B cell (primary cell): ENCODE measurements around the gene ECI1. TPM values are rescaled to one million over a fixed set of nuclear protein-coding genes. Genes with fewer than 3 reads are reported as not detected.

Experiments used
- ATAC-seq: fragments of 200-7000 bp; cut with Tn5 transposase; one replicate; pipeline ENCODE4 v1.10.0; 2021; ENCODE audit warnings: low read depth, mild to moderate bottlenecking, moderate number of reproducible peaks, moderate library complexity
- CTCF ChIA-PET: fragments of 350-600 bp; sonication (Branson Sonifier 250); formaldehyde crosslinking; loops from one replicate; lab custom pipeline; 2021; ENCODE audit warnings: antibody characterized with exemption, inconsistent platforms; lab: Charles Lee
- POLR2A ChIA-PET: fragments of 350-600 bp; sonication (Branson Sonifier 250); formaldehyde crosslinking; loops from one replicate; lab custom pipeline; 2021; ENCODE audit warnings: antibody characterized with exemption; lab: Charles Lee
- DNase-seq: peaks from one replicate; pipeline ENCODE4 v3.0.0; 2013
- H2AFZ ChIP-seq: 2 replicates; pipeline ENCODE4 v1.6.1; 2012; ENCODE audit warnings: mild to moderate bottlenecking, low read depth, low read length; ENCODE audit not compliant: insufficient read depth, poor library complexity, severe bottlenecking
- H3K27ac ChIP-seq, 2 donors: 1 replicate in 1 of 2; 2 replicates in 1 of 2; pipeline ENCODE4 v1.5.1; 2012 to 2013; ENCODE audit warnings: low read length in 2 of 2, mild to moderate bottlenecking in 2 of 2, moderate library complexity in 1 of 2
- H3K27me3 ChIP-seq, 4 experiments: fragments of 200-600 bp in 1 of 4; sonication (generic) in 1 of 4; replicated peaks in 1 of 4; 1 replicate in 2 of 4; 2 replicates in 2 of 4; pipeline versions ENCODE4 v1.6.1 to v1.7.0; 2013 to 2016; ENCODE audit warnings: low read length in 3 of 4, mild to moderate bottlenecking in 2 of 4, mixed read lengths in 1 of 4, moderate library complexity in 1 of 4; ENCODE audit not compliant: insufficient read depth in 4 of 4, control insufficient read depth in 3 of 4; ENCODE audit errors: control extremely low read depth in 1 of 4
- H3K36me3 ChIP-seq, 2 experiments: replicated peaks in 1 of 2; 1 replicate in 1 of 2; 2 replicates in 1 of 2; pipeline versions ENCODE4 v1.6.1 to v1.7.1; 2013; ENCODE audit warnings: low read length in 1 of 2; ENCODE audit not compliant: insufficient read depth in 2 of 2, control insufficient read depth in 1 of 2; ENCODE audit errors: control extremely low read depth in 1 of 2, extremely low read depth in 1 of 2
- H3K4me1 ChIP-seq, 2 donors: fragments of 200-600 bp in 1 of 2; sonication (generic) in 1 of 2; 1 replicate in 1 of 2; 2 replicates in 1 of 2; pipeline versions ENCODE4 v1.5.1 to v1.6.1; 2013 to 2017; ENCODE audit warnings: low read length in 2 of 2; ENCODE audit not compliant: control insufficient read depth in 2 of 2, insufficient read depth in 2 of 2
- H3K4me2 ChIP-seq: replicated peaks from 2 replicates; pipeline ENCODE3; 2012; ENCODE audit warnings: mild to moderate bottlenecking, low read depth, low read length; ENCODE audit not compliant: poor library complexity, severe bottlenecking
- H3K4me3 ChIP-seq, 5 experiments: fragments of 200-600 bp in 1 of 5; sonication (generic) in 1 of 5; 1 replicate in 3 of 5; 2 replicates in 2 of 5; pipeline versions ENCODE4 v1.5.1 to v1.7.0; 2011 to 2016; ENCODE audit warnings: low read length in 4 of 5, mild to moderate bottlenecking in 4 of 5, low read depth in 2 of 5, control low read depth in 1 of 5, moderate library complexity in 1 of 5; ENCODE audit not compliant: insufficient read depth in 1 of 5; ENCODE audit errors: control extremely low read depth in 1 of 5, extremely low read depth in 1 of 5
- H3K79me2 ChIP-seq: fragments of 200-600 bp; sonication (generic); one replicate; pipeline ENCODE4 v1.6.0; 2016; ENCODE audit warnings: low read length; ENCODE audit not compliant: control insufficient read depth, insufficient read depth
- H3K9ac ChIP-seq: fragments of 200-600 bp; sonication (generic); 2 replicates; pipeline ENCODE4 v1.6.1; 2017; ENCODE audit warnings: mild to moderate bottlenecking, low read length, moderate library complexity
- H3K9me3 ChIP-seq, 3 donors: one replicate each; pipeline versions ENCODE4 v1.6.1 to v1.7.1; 2013; ENCODE audit warnings: low read length in 2 of 3; ENCODE audit not compliant: control insufficient read depth in 2 of 3, insufficient read depth in 1 of 3; ENCODE audit errors: control extremely low read depth in 1 of 3
- H4K20me1 ChIP-seq: 2 replicates; pipeline ENCODE4 v1.6.0; 2012; ENCODE audit warnings: mild to moderate bottlenecking, low read length; ENCODE audit not compliant: insufficient read depth, control insufficient read depth, poor library complexity, severe bottlenecking
- H3K27ac Mint-ChIP-seq: one replicate; pipeline ENCODE4 v1.8.0; 2021; ENCODE audit warnings: mixed read lengths
- H3K27me3 Mint-ChIP-seq: one replicate; pipeline ENCODE4 v1.8.0; 2021; ENCODE audit warnings: mixed read lengths
- H3K4me1 Mint-ChIP-seq: one replicate; pipeline ENCODE4 v1.8.0; 2021; ENCODE audit warnings: mixed read lengths
- H3K4me3 Mint-ChIP-seq: one replicate; pipeline ENCODE4 v1.8.0; 2021; ENCODE audit warnings: mixed read lengths
- H3K9me3 Mint-ChIP-seq: one replicate; pipeline ENCODE4 v1.8.0; 2022; ENCODE audit warnings: mixed read lengths; ENCODE audit not compliant: insufficient read depth
- CTCF ChIP-seq: fragments of 200-600 bp; IDR thresholded peaks from one replicate; pipeline ENCODE4 v1.8.0; 2022; ENCODE audit warnings: antibody characterized with exemption, mild to moderate bottlenecking
- EZH2 ChIP-seq: IDR thresholded peaks from 2 replicates; pipeline ENCODE4 v1.6.1; 2012; ENCODE audit warnings: borderline replicate concordance, low read depth, mild to moderate bottlenecking, moderate library complexity, low read length; ENCODE audit not compliant: insufficient read depth, poor library complexity, severe bottlenecking
- WGBS: methylation state at CpG from one replicate; pipeline ENCODE4 v1.1.5; 2013; ENCODE audit warnings: missing lambda C conversion rate; ENCODE audit not compliant: insufficient coverage; 5-methylcytosine and 5-hydroxymethylcytosine counted together
- intact Hi-C: fragments of 100-400 bp; cut with micrococcal nuclease; formaldehyde crosslinking; loops from one replicate; pipeline ENCODE4 v1.10.0; 2022
- polyA plus RNA-seq: library from polyadenylated mRNA; depleted of rRNA; stranded (reverse); fragments of >200 nt; gene quantifications from 2 replicates; pipeline ENCODE4 v1.2.3, GENCODE V29; 2012
- total RNA-seq, 2 donors: library from RNA; stranded (reverse); fragments of 120-200 nt in 1 of 2; gene quantifications; 1 replicate in 1 of 2; 2 replicates in 1 of 2; pipeline versions ENCODE4 v1.2.3 to v1.2.4, GENCODE V29; 2013 to 2022

The ECI1 gene
- total and polyA plus RNA-seq, 2 donors (not counting 1 experiment from before 2014, with no cell fraction given), result 34.3 to 38.4 TPM

- ATAC-seq (no peak), DNase-seq (no peak)
- H3K4me1 ChIP-seq, result peaks cover 12 to 41% of the 10 kb centered on the region in 2 donors
- peak overlapping the region; percentile 76 for H3K9ac ChIP-seq
- peaks cover 23% of the 10 kb centered on the region for H3K79me2 ChIP-seq
- TF ChIP-seq EZH2 (no peak), CTCF (no peak)
- H3K4me1 Mint-ChIP-seq, result peaks cover 26% of the 10 kb centered on the region
- peaks cover 7% of the 10 kb centered on the region for H4K20me1 ChIP-seq
- POLR2A ChIA-PET, result interaction anchor here (0.5 to 2.5 kb wide), 11 partner anchors 14 to 918 kb away, joined by 3 to 13 read pairs (median 4); partner anchors contain the start of genes ATP6V0C, DNASE1L2, E4F1 and MLST8
- H3K27ac ChIP-seq, result peak overlapping the region; percentile 49 to 72
- H3K4me3 Mint-ChIP-seq, result peak overlapping the region; percentile 88
- no peaks in the 10 kb centered on the region for H3K27me3 Mint-ChIP-seq
- peak overlapping the region; percentile 88 for H3K27ac Mint-ChIP-seq
- CTCF ChIA-PET, result interaction anchor here (0.6 to 3.9 kb wide), 23 partner anchors 8 to 784 kb away, joined by 3 to 71 read pairs (median 4); partner anchors contain the start of genes ABCA3, CASKIN1, MLST8 and TEDC2
- H3K4me3 ChIP-seq, result peak overlapping the region; percentile 51 to 82 (median 68)
- H2AFZ ChIP-seq, result peak overlapping the region; percentile 87
- H3K36me3 ChIP-seq, result peaks cover 0 to 26% of the 10 kb centered on the region in 2 experiments
- H3K4me2 ChIP-seq, result peak overlapping the region; percentile 78
- no peaks in the 10 kb centered on the region for H3K27me3 ChIP-seq
- H3K9me3 Mint-ChIP-seq, result no peaks in the 10 kb centered on the region
- 3% methylated on average over 26 of the region's 35 CpGs for WGBS
- intact Hi-C loops, result loop anchor here (1.0 to 10.0 kb wide), 8 partner anchors 18 to 257 kb away; partner anchors contain the start of genes ABCA3, E4F1, MLST8 and NHERF2
- H3K9me3 ChIP-seq, result no peaks in the 10 kb centered on the region
These were observed 613 bp downstream of the ECI1 start for GRCh38 chr16:2250652-2251295.

GRCh38 chr16:2246301-2246885, 5.0 kb downstream of the ECI1 start:
- intact Hi-C loops, result no loop called here
- no peaks in the 10 kb centered on the region for H3K27me3 ChIP-seq
- Mint-ChIP-seq H3K9me3 (no peaks in the 10 kb centered on the region), H3K4me3 (no peak overlapping the region), H3K27me3 (no peaks in the 10 kb centered on the region), H3K4me1 (peaks cover 8% of the 10 kb centered on the region), H3K27ac (no peak overlapping the region)
- TF ChIP-seq EZH2 (no peak), CTCF (no peak)
- peaks cover 26% of the 10 kb centered on the region for H3K79me2 ChIP-seq
- no peak overlapping the region for H3K27ac ChIP-seq
- H3K4me1 ChIP-seq, result peaks cover 7 to 13% of the 10 kb centered on the region in 2 donors
- 98% methylated on average over 18 of the region's 18 CpGs for WGBS
- ChIA-PET CTCF (interaction anchor here (2.0 kb wide), 1 partner anchor 51 kb away, joined by 6 read pairs; no protein-coding TSS in a partner anchor), POLR2A (no interaction called here)
- DNase-seq, result no peak
- H3K9ac ChIP-seq, result no peak overlapping the region
- H2AFZ ChIP-seq, result no peak overlapping the region
- peaks cover 14% of the 10 kb centered on the region for H4K20me1 ChIP-seq
- H3K9me3 ChIP-seq, result no peaks in the 10 kb centered on the region
- H3K4me2 ChIP-seq, result no peak overlapping the region
- no peak for ATAC-seq
- no peak overlapping the region for H3K4me3 ChIP-seq
- peaks cover 0 to 46% of the 10 kb centered on the region in 2 experiments for H3K36me3 ChIP-seq
